Neural cell (in vitro differentiated cells): ENCODE results near the gene ZFC3H1. TPM values are rescaled to one million over a fixed set of nuclear protein-coding genes. Genes with fewer than 3 reads are reported as not detected.

ENCODE experiments used
- H2AFZ ChIP-seq: fragments of 200-600, 300-800 bp; sonication (generic), shearing (Covaris generic); 2 replicates; pipeline ENCODE4 v1.6.0; 2014; ENCODE audit warnings: low read depth, mild to moderate bottlenecking, antibody characterized with exemption, low read length, moderate library complexity
- H3F3A ChIP-seq: fragments of 200-600 bp; shearing (Covaris generic); 2 replicates; pipeline ENCODE4 v1.6.1; 2016; ENCODE audit warnings: mild to moderate bottlenecking, moderate library complexity, mixed read lengths, antibody characterized with exemption, low read length; ENCODE audit not compliant: insufficient read depth, poor library complexity, severe bottlenecking
- H3K27ac ChIP-seq: fragments of 200-600, 300-800 bp; sonication (generic), shearing (Covaris generic); 2 replicates; pipeline ENCODE4 v1.5.1; 2014; ENCODE audit warnings: mild to moderate bottlenecking, low read length, moderate library complexity
- H3K27me3 ChIP-seq: fragments of 300-800, 200-600 bp; sonication (generic), shearing (Covaris generic); 2 replicates; pipeline ENCODE4 v1.6.0; 2014; ENCODE audit warnings: mild to moderate bottlenecking, low read depth, low read length, moderate library complexity; ENCODE audit not compliant: insufficient read depth
- H3K36me3 ChIP-seq: fragments of 300-800, 200-600 bp; sonication (generic), shearing (Covaris generic); 2 replicates; pipeline ENCODE4 v1.5.1; 2014; ENCODE audit warnings: mild to moderate bottlenecking, antibody characterized with exemption, low read length, moderate library complexity; ENCODE audit not compliant: insufficient read depth
- H3K4me2 ChIP-seq: fragments of 300-800, 200-600 bp; sonication (generic), shearing (Covaris generic); 2 replicates; pipeline ENCODE4 v1.6.0; 2014; ENCODE audit warnings: mild to moderate bottlenecking, low read length
- H3K4me3 ChIP-seq: fragments of 300-800, 200-600 bp; sonication (generic), shearing (Covaris generic); 2 replicates; pipeline ENCODE4 v1.5.1; 2014; ENCODE audit warnings: mild to moderate bottlenecking, low read length, moderate library complexity
- H3K79me2 ChIP-seq: fragments of 200-600 bp; shearing (Covaris generic); replicated peaks from 2 replicates; pipeline ENCODE4 v1.6.0; 2014; ENCODE audit warnings: mild to moderate bottlenecking, low read length, moderate library complexity; ENCODE audit not compliant: insufficient read depth
- H3K9ac ChIP-seq: fragments of 300-800, 200-600 bp; sonication (generic), shearing (Covaris generic); 2 replicates; pipeline ENCODE4 v1.6.1; 2016; ENCODE audit warnings: mild to moderate bottlenecking, low read length, mixed read lengths
- H3K9me2 ChIP-seq: fragments of 200-600 bp; shearing (Covaris generic); 2 replicates; pipeline ENCODE4 v1.6.1; 2016; ENCODE audit warnings: mild to moderate bottlenecking, low read length, mixed read lengths; ENCODE audit not compliant: insufficient read depth
- H3K9me3 ChIP-seq: fragments of 200-600, 300-800 bp; sonication (generic), shearing (Covaris generic); 2 replicates; pipeline ENCODE4 v1.6.1; 2016; ENCODE audit warnings: mild to moderate bottlenecking, mixed run types, low read length, moderate library complexity, mixed read lengths
- H4K20me1 ChIP-seq: fragments of 200-600 bp; shearing (Covaris generic); 2 replicates; pipeline ENCODE4 v1.6.1; 2016; ENCODE audit warnings: mild to moderate bottlenecking, mixed run types; ENCODE audit not compliant: insufficient read depth
- CTCF ChIP-seq: fragments of 450-650 bp; IDR thresholded peaks from 2 replicates; pipeline ENCODE4 v1.5.1; 2014; ENCODE audit warnings: antibody characterized with exemption, mild to moderate bottlenecking, moderate library complexity; ENCODE audit not compliant: poor library complexity, severe bottlenecking
- EP300 ChIP-seq: fragments of 450-650 bp; conservative IDR thresholded peaks from 2 replicates; pipeline ENCODE4 v1.6.1; 2014; ENCODE audit warnings: antibody characterized with exemption, mild to moderate bottlenecking, moderate library complexity; ENCODE audit not compliant: poor library complexity, severe bottlenecking
- EZH2 ChIP-seq: fragments of 200-600, 300-800 bp; shearing (Covaris generic), sonication (generic); IDR thresholded peaks from 2 replicates; pipeline ENCODE4 v1.6.1; 2014; ENCODE audit warnings: antibody characterized with exemption, low read length, borderline replicate concordance, mild to moderate bottlenecking; ENCODE audit not compliant: insufficient read depth, poor library complexity, severe bottlenecking
- MXI1 ChIP-seq: fragments of 450-650 bp; conservative IDR thresholded peaks from 2 replicates; pipeline ENCODE4 v1.6.1; 2014; ENCODE audit warnings: antibody characterized with exemption, mild to moderate bottlenecking; ENCODE audit not compliant: poor library complexity, severe bottlenecking
- POLR2AphosphoS5 ChIP-seq: IDR thresholded peaks from 2 replicates; pipeline ENCODE4 v1.6.1; 2012
- RAD21 ChIP-seq: fragments of 450-650 bp; conservative IDR thresholded peaks from 2 replicates; pipeline ENCODE4 v1.6.1; 2014; ENCODE audit warnings: antibody characterized with exemption, mild to moderate bottlenecking, moderate library complexity
- REST ChIP-seq: IDR thresholded peaks from 2 replicates; pipeline ENCODE4 v1.6.1; 2012; ENCODE audit warnings: borderline replicate concordance
- SMC3 ChIP-seq: fragments of 450-650 bp; conservative IDR thresholded peaks from 2 replicates; pipeline ENCODE4 v1.6.1; 2014; ENCODE audit warnings: antibody characterized with exemption, mild to moderate bottlenecking, moderate library complexity; ENCODE audit not compliant: poor library complexity
- TAF1 ChIP-seq: IDR thresholded peaks from 2 replicates; pipeline ENCODE4 v1.6.1; 2012; ENCODE audit warnings: low read depth
- polyA plus RNA-seq: library from polyadenylated mRNA; depleted of rRNA; stranded (reverse); fragments of >200 nt; gene quantifications from 2 replicates; pipeline ENCODE4 v1.2.3, GENCODE V29; 2014

The ZFC3H1 gene
- polyA plus RNA-seq, 1 donor from 2014 or later, result 45.5 TPM

GRCh38 chr12:71566655-71567054 is 97.0 kb downstream of the ZFC3H1 start:
- Histone ChIP-seq H3K36me3 (no peaks in the 10 kb centered on the region), H3F3A (no peaks in the 10 kb centered on the region), H3K4me3 (no peak overlapping the region), H3K9ac (no peak overlapping the region), H3K9me3 (no peaks in the 10 kb centered on the region), H3K4me2 (no peak overlapping the region), H4K20me1 (no peaks in the 10 kb centered on the region), H2AFZ (no peak overlapping the region), H3K79me2 (no peaks in the 10 kb centered on the region), H3K9me2 (no peaks in the 10 kb centered on the region), H3K27ac (no peak overlapping the region), H3K27me3 (no peaks in the 10 kb centered on the region)
- no peak for TF ChIP-seq EZH2
- TF ChIP-seq MXI1, result no peak
- no peak for TF ChIP-seq POLR2AphosphoS5
- no peak for TF ChIP-seq CTCF
- no peak for TF ChIP-seq RAD21
- no peak for TF ChIP-seq TAF1
- TF ChIP-seq EP300, result no peak
- TF ChIP-seq SMC3, result no peak
- no peak for TF ChIP-seq REST

GRCh38 chr12:71565535-71565934 is 98.1 kb downstream of the ZFC3H1 start:
- H3K9me3 ChIP-seq, result no peaks in the 10 kb centered on the region
- no peak overlapping the region for H3K9ac ChIP-seq
- no peaks in the 10 kb centered on the region for H3K27me3 ChIP-seq
- no peak overlapping the region for H3K4me3 ChIP-seq
- H4K20me1 ChIP-seq, result no peaks in the 10 kb centered on the region
- H3K4me2 ChIP-seq, result no peak overlapping the region
- no peak overlapping the region for H3K27ac ChIP-seq
- no peaks in the 10 kb centered on the region for H3K79me2 ChIP-seq
- no peak for TF ChIP-seq EZH2
- TF ChIP-seq SMC3, result no peak
- no peaks in the 10 kb centered on the region for H3K9me2 ChIP-seq
- no peaks in the 10 kb centered on the region for H3K36me3 ChIP-seq
- no peaks in the 10 kb centered on the region for H3F3A ChIP-seq
- H2AFZ ChIP-seq, result no peak overlapping the region
